HL-60 (cell line): ENCODE results near the gene TNF.

Experiments
- DNase-seq, 2 experiments: peaks; one replicate each; pipeline ENCODE4 v3.0.0-alpha.2; 2010 to 2020; ENCODE audit warnings: low read depth in 1 of 2, low spot score in 1 of 2
- H3K27ac ChIP-seq: fragments of 250-450 bp; sonication (Bioruptor Pico); replicated peaks from 2 replicates; pipeline ENCODE4 v1.5.1; 2020; ENCODE audit warnings: mild to moderate bottlenecking, moderate library complexity
- H3K27me3 ChIP-seq: fragments of 250-450 bp; sonication (Bioruptor Pico); 2 replicates; pipeline ENCODE4 v1.5.1; 2021; ENCODE audit warnings: mild to moderate bottlenecking, moderate library complexity; ENCODE audit not compliant: insufficient read depth, poor library complexity, severe bottlenecking
- H3K4me3 ChIP-seq: replicated peaks from 2 replicates; pipeline ENCODE4 v1.5.1; 2011; ENCODE audit warnings: mild to moderate bottlenecking, control low read depth, low read length; ENCODE audit not compliant: insufficient read depth
- GABPA ChIP-seq: IDR thresholded peaks from 2 replicates; pipeline ENCODE4 v1.6.1; 2012; ENCODE audit warnings: low read depth
- POLR2AphosphoS5 ChIP-seq: IDR thresholded peaks from 2 replicates; pipeline ENCODE4 v1.6.1; 2012; ENCODE audit warnings: low read depth
- SPI1 ChIP-seq: IDR thresholded peaks from 2 replicates; pipeline ENCODE4 v1.6.1; 2012; ENCODE audit warnings: low read depth, mild to moderate bottlenecking, borderline replicate concordance
- TF ChIP-seq, protein P1 (sequence below): IDR thresholded peaks from 2 replicates; pipeline ENCODE4 v1.6.1; 2012; ENCODE audit warnings: low read depth; ENCODE audit not compliant: insufficient replicate concordance
- TF ChIP-seq, protein P2 (sequence below): IDR thresholded peaks from one replicate; pipeline ENCODE4 v1.5.1; 2011; ENCODE audit warnings: low read length, control low read depth, inconsistent platforms; ENCODE audit not compliant: insufficient read depth

The TNF gene

DNA sequence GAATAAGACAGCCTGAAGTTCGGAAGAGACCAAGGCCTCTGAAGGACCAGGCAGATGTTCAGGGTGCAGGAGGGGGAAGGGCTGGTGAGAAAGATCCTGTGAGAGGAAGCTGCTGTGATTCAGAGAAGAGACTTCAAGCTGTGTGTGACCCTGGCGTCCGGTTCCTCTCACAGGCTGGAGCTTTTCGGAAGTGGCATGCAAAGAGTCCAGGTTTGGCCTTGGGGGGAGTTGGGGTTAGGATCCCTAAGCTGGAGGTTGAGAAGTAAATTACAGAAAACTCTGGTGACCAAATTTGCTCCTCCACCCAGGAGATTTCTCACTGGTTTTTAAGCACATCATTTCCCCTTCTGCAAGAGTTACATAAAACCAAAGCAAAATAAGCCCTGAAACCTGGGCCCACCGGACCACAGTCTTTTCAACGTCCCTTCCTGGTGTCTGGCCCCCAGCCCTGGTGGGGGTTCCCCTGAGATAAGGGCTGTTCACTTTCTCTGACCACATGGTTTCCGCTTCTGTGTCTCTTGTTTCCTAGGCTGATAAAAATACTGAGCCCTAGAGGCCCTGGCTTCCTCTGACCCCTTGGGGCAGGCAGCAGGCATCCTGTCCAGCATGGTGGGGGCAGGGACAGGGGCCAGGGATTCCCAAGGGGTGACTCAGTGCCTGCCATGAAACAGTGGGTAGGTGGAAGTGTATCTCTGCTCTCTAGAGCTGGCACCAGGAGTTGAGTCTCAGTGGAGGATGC is 15.2 kb upstream of the TNF start:
- TF ChIP-seq GABPA, result no peak; the same call in 1 of the 2 replicates
- TF ChIP-seq SPI1, result peak; percentile 83
- TF ChIP-seq, protein P1, sequence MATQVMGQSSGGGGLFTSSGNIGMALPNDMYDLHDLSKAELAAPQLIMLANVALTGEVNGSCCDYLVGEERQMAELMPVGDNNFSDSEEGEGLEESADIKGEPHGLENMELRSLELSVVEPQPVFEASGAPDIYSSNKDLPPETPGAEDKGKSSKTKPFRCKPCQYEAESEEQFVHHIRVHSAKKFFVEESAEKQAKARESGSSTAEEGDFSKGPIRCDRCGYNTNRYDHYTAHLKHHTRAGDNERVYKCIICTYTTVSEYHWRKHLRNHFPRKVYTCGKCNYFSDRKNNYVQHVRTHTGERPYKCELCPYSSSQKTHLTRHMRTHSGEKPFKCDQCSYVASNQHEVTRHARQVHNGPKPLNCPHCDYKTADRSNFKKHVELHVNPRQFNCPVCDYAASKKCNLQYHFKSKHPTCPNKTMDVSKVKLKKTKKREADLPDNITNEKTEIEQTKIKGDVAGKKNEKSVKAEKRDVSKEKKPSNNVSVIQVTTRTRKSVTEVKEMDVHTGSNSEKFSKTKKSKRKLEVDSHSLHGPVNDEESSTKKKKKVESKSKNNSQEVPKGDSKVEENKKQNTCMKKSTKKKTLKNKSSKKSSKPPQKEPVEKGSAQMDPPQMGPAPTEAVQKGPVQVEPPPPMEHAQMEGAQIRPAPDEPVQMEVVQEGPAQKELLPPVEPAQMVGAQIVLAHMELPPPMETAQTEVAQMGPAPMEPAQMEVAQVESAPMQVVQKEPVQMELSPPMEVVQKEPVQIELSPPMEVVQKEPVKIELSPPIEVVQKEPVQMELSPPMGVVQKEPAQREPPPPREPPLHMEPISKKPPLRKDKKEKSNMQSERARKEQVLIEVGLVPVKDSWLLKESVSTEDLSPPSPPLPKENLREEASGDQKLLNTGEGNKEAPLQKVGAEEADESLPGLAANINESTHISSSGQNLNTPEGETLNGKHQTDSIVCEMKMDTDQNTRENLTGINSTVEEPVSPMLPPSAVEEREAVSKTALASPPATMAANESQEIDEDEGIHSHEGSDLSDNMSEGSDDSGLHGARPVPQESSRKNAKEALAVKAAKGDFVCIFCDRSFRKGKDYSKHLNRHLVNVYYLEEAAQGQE, result no peak
- peak; percentile 61; the same call in 1 of the 2 replicates for TF ChIP-seq POLR2AphosphoS5
- TF ChIP-seq, protein P2, sequence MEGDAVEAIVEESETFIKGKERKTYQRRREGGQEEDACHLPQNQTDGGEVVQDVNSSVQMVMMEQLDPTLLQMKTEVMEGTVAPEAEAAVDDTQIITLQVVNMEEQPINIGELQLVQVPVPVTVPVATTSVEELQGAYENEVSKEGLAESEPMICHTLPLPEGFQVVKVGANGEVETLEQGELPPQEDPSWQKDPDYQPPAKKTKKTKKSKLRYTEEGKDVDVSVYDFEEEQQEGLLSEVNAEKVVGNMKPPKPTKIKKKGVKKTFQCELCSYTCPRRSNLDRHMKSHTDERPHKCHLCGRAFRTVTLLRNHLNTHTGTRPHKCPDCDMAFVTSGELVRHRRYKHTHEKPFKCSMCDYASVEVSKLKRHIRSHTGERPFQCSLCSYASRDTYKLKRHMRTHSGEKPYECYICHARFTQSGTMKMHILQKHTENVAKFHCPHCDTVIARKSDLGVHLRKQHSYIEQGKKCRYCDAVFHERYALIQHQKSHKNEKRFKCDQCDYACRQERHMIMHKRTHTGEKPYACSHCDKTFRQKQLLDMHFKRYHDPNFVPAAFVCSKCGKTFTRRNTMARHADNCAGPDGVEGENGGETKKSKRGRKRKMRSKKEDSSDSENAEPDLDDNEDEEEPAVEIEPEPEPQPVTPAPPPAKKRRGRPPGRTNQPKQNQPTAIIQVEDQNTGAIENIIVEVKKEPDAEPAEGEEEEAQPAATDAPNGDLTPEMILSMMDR, result no peak
- peak; percentile 94 to 96 for DNase-seq
- Histone ChIP-seq H3K27me3 (no peaks in the 10 kb centered on the region), H3K4me3 (no peak overlapping the region), H3K27ac (peak overlapping the region; percentile 92)

DNA sequence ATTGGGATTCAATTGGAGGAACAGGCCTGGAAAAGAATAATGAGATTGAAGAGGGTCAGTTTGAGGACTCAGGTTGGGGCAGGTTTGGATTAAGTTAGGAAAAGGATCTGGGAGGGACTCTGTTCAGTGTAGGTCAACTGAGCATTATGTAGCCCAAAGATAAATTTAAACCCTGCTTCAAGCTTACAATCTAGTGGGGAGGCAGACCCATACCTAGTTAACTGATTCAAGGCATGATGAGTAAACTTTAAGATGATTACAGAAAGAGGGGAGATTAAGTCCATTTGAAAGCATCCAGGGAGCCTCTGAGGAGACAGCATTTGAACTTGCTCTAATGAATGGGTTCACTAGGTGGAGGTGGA is 14.7 kb upstream of the TNF start:
- Histone ChIP-seq H3K27ac (peak overlapping the region; percentile 92), H3K4me3 (no peak overlapping the region), H3K27me3 (no peaks in the 10 kb centered on the region)
- no peak for DNase-seq
- TF ChIP-seq SPI1 (no peak), GABPA (no peak), POLR2AphosphoS5 (no peak)
- TF ChIP-seq, protein P2, result no peak
- TF ChIP-seq, protein P1, result no peak

DNA sequence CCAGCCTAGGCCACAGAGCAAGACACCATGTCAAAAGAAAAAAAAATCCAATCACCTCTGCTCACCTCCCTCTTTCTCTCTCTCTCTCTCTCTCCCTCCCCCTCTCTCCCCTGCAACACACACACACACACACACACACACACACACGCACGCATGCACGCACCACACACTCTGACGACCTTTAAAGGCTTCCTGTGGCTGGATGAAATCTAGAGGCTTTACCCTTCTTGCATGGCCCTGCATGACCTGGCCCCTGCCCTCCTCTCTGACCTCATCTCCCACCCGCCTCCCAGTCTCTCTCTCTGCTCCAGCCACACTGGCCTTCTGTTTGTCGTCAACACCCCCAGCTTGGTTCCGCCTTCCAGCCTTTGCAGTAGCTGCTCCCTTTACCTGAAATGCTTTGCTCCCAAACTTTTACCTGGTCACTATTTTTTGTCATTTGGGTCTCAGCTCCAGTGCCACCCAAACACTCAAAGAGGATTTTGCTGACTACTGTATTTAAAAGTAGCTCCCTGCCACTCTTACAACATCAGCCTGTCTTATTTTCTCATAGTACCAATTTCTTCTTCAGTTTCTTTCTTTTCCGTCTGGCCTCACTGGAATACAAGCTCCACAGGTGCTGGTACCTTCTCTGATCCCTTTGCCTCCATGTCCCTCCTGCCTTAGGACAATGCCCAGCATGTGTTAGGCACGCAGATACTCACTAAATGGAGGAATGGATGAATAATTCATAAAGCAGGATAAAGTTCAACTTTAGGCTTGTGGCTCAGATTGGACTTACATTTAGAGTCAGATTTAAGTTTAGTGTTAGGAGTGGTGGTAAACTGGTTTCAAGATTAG is 7.6 kb upstream of the TNF start:
- Histone ChIP-seq H3K27ac (no peak overlapping the region), H3K4me3 (no peak overlapping the region), H3K27me3 (no peaks in the 10 kb centered on the region)
- no peak for DNase-seq
- TF ChIP-seq GABPA, result no peak
- no peak for TF ChIP-seq POLR2AphosphoS5
- TF ChIP-seq SPI1, result no peak
- TF ChIP-seq, protein P2, result no peak
- TF ChIP-seq, protein P1, result no peak
